ENCODE measurements around the gene KIAA0930. TPM values are rescaled to one million over a fixed set of nuclear protein-coding genes. Genes with fewer than 3 reads are reported as not detected.
A peak's percentile ranks its signal among the peaks of the same experiment; 100 is the strongest.

Gene KIAA0930
- total RNA-seq, 1 donor from 2014 or later = 107 TPM

- H3K27ac ChIP-seq (ENCODE audit: low read depth, low read length) = peak overlapping the region; percentile 100
- peak overlapping the region; percentile 82 for H3K4me2 ChIP-seq (ENCODE audit: low read length)
- DNase-seq (ENCODE audit: low read depth) = peak; percentile 99
These were observed 38.9 kb downstream of the KIAA0930 start for GRCh38 chr22:45201678-45202332.

GRCh38 chr22:45200860-45201511 lies 39.7 kb downstream of the KIAA0930 start:
- Histone ChIP-seq H2AFZ (ENCODE audit: low read depth, low read length) (no peak overlapping the region), H3K9me3 (ENCODE audit: insufficient read depth, low read depth, low read length) (no peaks in the 10 kb centered on the region), H3K27me3 (ENCODE audit: insufficient read depth, low read length) (no peaks in the 10 kb centered on the region), H3K4me1 (ENCODE audit: insufficient read depth, low read length) (peaks cover 27% of the 10 kb centered on the region), H3K4me3 (ENCODE audit: insufficient read depth, low read depth, low read length) (peak overlapping the region; percentile 11), H3K9ac (ENCODE audit: low read length) (peak overlapping the region; percentile 94), H4K20me1 (ENCODE audit: insufficient read depth, low read length) (peaks cover 10% of the 10 kb centered on the region), H3K79me2 (ENCODE audit: insufficient read depth, low read length) (no peaks in the 10 kb centered on the region), H3K4me2 (ENCODE audit: low read length) (peak overlapping the region; percentile 82), H3K27ac (ENCODE audit: low read depth, low read length) (peak overlapping the region; percentile 100), H3K36me3 (ENCODE audit: insufficient read depth, low read length) (peaks cover 2% of the 10 kb centered on the region)
- DNase-seq (ENCODE audit: low read depth) (peak; percentile 93), FAIRE-seq (no peak)
- Mint-ChIP-seq H3K4me1 (ENCODE audit: low read depth, unreplicated experiment) (peaks cover 14% of the 10 kb centered on the region), H3K27me3 (ENCODE audit: low read depth, unreplicated experiment) (no peaks in the 10 kb centered on the region), H3K9me3 (ENCODE audit: unreplicated experiment) (no peaks in the 10 kb centered on the region), H3K36me3 (ENCODE audit: low read depth, unreplicated experiment) (peaks cover 24% of the 10 kb centered on the region), H3K27ac (ENCODE audit: unreplicated experiment) (peak overlapping the region; percentile 41), H3K4me3 (ENCODE audit: unreplicated experiment) (no peak overlapping the region)
- no peak for TF ChIP-seq CTCF (IDR thresholded peaks at IDR 0.05; ENCODE audit: insufficient read depth, low read depth, low read length)
- TF ChIP-seq EZH2 (IDR thresholded peaks at IDR 0.05; ENCODE audit: insufficient read depth, low read length) = no peak

More at GRCh38 chr22:45201678-45202332, 38.9 kb downstream of the KIAA0930 start:
- peak; percentile 65 for FAIRE-seq
- H3K79me2 ChIP-seq (ENCODE audit: insufficient read depth, low read length) = no peaks in the 10 kb centered on the region
- no peaks in the 10 kb centered on the region for H3K36me3 ChIP-seq (ENCODE audit: insufficient read depth, low read length)
- no peak overlapping the region for H3K27ac Mint-ChIP-seq (ENCODE audit: unreplicated experiment)
- peak overlapping the region; percentile 94 for H3K9ac ChIP-seq (ENCODE audit: low read length)
- no peaks in the 10 kb centered on the region for H3K9me3 ChIP-seq (ENCODE audit: insufficient read depth, low read depth, low read length)
- H3K27me3 ChIP-seq (ENCODE audit: insufficient read depth, low read length) = no peaks in the 10 kb centered on the region
- H3K4me3 Mint-ChIP-seq (ENCODE audit: unreplicated experiment) = peak overlapping the region; percentile 30
- no peaks in the 10 kb centered on the region for H3K9me3 Mint-ChIP-seq (ENCODE audit: unreplicated experiment)
- peak overlapping the region; percentile 11 for H3K4me3 ChIP-seq (ENCODE audit: insufficient read depth, low read depth, low read length)
- TF ChIP-seq CTCF (IDR thresholded peaks at IDR 0.05; ENCODE audit: insufficient read depth, low read depth, low read length) (no peak), EZH2 (IDR thresholded peaks at IDR 0.05; ENCODE audit: insufficient read depth, low read length) (no peak)
- peaks cover 26% of the 10 kb centered on the region for H3K36me3 Mint-ChIP-seq (ENCODE audit: low read depth, unreplicated experiment)
- H3K27me3 Mint-ChIP-seq (ENCODE audit: low read depth, unreplicated experiment) = no peaks in the 10 kb centered on the region
- H3K4me1 ChIP-seq (ENCODE audit: insufficient read depth, low read length) = peaks cover 27% of the 10 kb centered on the region
- no peak overlapping the region for H2AFZ ChIP-seq (ENCODE audit: low read depth, low read length)
- peaks cover 14% of the 10 kb centered on the region for H3K4me1 Mint-ChIP-seq (ENCODE audit: low read depth, unreplicated experiment)
- peaks cover 8% of the 10 kb centered on the region for H4K20me1 ChIP-seq (ENCODE audit: insufficient read depth, low read length)

GRCh38 chr22:45200230-45200629 lies 40.5 kb downstream of the KIAA0930 start:
- no peaks in the 10 kb centered on the region for H3K27me3 Mint-ChIP-seq (ENCODE audit: low read depth, unreplicated experiment)
- H3K4me1 ChIP-seq (ENCODE audit: insufficient read depth, low read length) = peaks cover 27% of the 10 kb centered on the region
- H3K9me3 Mint-ChIP-seq (ENCODE audit: unreplicated experiment) = no peaks in the 10 kb centered on the region
- H3K27ac ChIP-seq (ENCODE audit: low read depth, low read length) = peak overlapping the region; percentile 100
- peaks cover 14% of the 10 kb centered on the region for H3K4me1 Mint-ChIP-seq (ENCODE audit: low read depth, unreplicated experiment)
- H2AFZ ChIP-seq (ENCODE audit: low read depth, low read length) = no peak overlapping the region
- FAIRE-seq (no peak), DNase-seq (ENCODE audit: low read depth) (no peak)
- peaks cover 17% of the 10 kb centered on the region for H4K20me1 ChIP-seq (ENCODE audit: insufficient read depth, low read length)
- peaks cover 2% of the 10 kb centered on the region for H3K36me3 ChIP-seq (ENCODE audit: insufficient read depth, low read length)
- peak overlapping the region; percentile 94 for H3K9ac ChIP-seq (ENCODE audit: low read length)
- no peak overlapping the region for H3K4me3 ChIP-seq (ENCODE audit: insufficient read depth, low read depth, low read length)
- no peak overlapping the region for H3K4me3 Mint-ChIP-seq (ENCODE audit: unreplicated experiment)
- H3K4me2 ChIP-seq (ENCODE audit: low read length) = no peak overlapping the region
- H3K27ac Mint-ChIP-seq (ENCODE audit: unreplicated experiment) = no peak overlapping the region
- no peaks in the 10 kb centered on the region for H3K9me3 ChIP-seq (ENCODE audit: insufficient read depth, low read depth, low read length)
- H3K36me3 Mint-ChIP-seq (ENCODE audit: low read depth, unreplicated experiment) = peaks cover 18% of the 10 kb centered on the region
- no peaks in the 10 kb centered on the region for H3K79me2 ChIP-seq (ENCODE audit: insufficient read depth, low read length)
- no peaks in the 10 kb centered on the region for H3K27me3 ChIP-seq (ENCODE audit: insufficient read depth, low read length)
- TF ChIP-seq EZH2 (IDR thresholded peaks at IDR 0.05; ENCODE audit: insufficient read depth, low read length) = no peak
- TF ChIP-seq CTCF (IDR thresholded peaks at IDR 0.05; ENCODE audit: insufficient read depth, low read depth, low read length) = no peak

All from astrocyte (in vitro differentiated cells and primary cell).